BJ (cell line): ENCODE data around the gene WDR70. TPM values are rescaled to one million over a fixed set of nuclear protein-coding genes. Genes with fewer than 3 reads are reported as not detected.
"Not testable (repeated sequence)": the region's sequence is repeated elsewhere in the genome, so short reads cannot be mapped to it uniquely, and the experiment has no call there.

Source experiments
- CTCF ChIA-PET: fragments of 350-600 bp; formaldehyde crosslinking; extraction: SDS; loops from one replicate; lab custom pipeline; 2021; ENCODE audit warnings: antibody characterized with exemption, inconsistent platforms; lab: Yijun Ruan, JAX
- POLR2A ChIA-PET: fragments of 300-600 bp; sonication (Branson Sonifier 250); formaldehyde crosslinking; extraction: SDS; loops from one replicate; lab custom pipeline; 2021; ENCODE audit warnings: antibody characterized with exemption; lab: Charles Lee
- DNase-seq: peaks from one replicate; pipeline ENCODE4 v3.0.0-alpha.2; 2011; ENCODE audit warnings: low read depth
- H3K27me3 ChIP-seq: 2 replicates; pipeline ENCODE4 v1.6.0; 2011; ENCODE audit warnings: low read length; ENCODE audit not compliant: control insufficient read depth, insufficient read depth
- H3K36me3 ChIP-seq: 2 replicates; pipeline ENCODE4 v1.5.1; 2011; ENCODE audit warnings: low read length; ENCODE audit not compliant: control insufficient read depth, insufficient read depth
- H3K4me3 ChIP-seq: 2 replicates; pipeline ENCODE4 v1.5.1; 2011; ENCODE audit warnings: low read depth, mild to moderate bottlenecking, control low read depth, low read length
- polyA plus RNA-seq: library from polyadenylated mRNA; depleted of rRNA; stranded (reverse); fragments of >200 nt; gene quantifications from 2 replicates; pipeline ENCODE4 v1.2.3, GENCODE V29; 2011
- TF ChIP-seq, protein P1 (sequence below): IDR thresholded peaks from 2 replicates; pipeline ENCODE4 v1.5.1; 2011; ENCODE audit warnings: low read depth, mild to moderate bottlenecking, control low read depth, inconsistent platforms, low read length, moderate library complexity; ENCODE audit not compliant: insufficient read depth

The WDR70 gene
- polyA plus RNA-seq, 1 experiment = 14.0 TPM

DNA sequence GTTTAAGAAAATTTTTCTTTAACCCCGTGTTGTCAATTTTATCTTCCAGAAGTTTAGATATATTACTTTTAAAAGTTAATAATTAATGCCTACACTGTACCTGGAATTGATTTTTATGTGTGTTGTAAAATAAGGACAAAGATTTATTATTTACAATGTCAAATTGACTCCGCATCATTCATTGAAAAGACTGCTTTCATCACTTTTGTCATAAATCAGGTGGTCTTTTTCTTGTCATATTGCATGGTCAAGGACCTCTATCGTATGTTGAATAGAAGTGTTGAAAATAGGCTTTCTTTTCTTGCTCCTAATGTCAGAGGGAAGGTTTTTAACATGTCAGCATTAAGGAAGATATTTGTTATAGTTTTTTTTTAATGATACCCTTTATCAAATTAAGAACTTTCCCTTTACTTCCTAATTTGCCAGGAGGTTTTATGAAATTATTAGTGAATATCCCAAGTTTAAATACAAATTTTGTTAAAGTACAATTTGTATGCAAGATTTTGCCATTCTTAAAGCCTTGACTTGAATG is 92.6 kb downstream of the WDR70 start:
- Histone ChIP-seq H3K4me3 (no peak overlapping the region), H3K36me3 (no peaks in the 10 kb centered on the region), H3K27me3 (no peaks in the 10 kb centered on the region)
- ChIA-PET CTCF (no interaction called here), POLR2A (no interaction called here)
- TF ChIP-seq, protein P1, sequence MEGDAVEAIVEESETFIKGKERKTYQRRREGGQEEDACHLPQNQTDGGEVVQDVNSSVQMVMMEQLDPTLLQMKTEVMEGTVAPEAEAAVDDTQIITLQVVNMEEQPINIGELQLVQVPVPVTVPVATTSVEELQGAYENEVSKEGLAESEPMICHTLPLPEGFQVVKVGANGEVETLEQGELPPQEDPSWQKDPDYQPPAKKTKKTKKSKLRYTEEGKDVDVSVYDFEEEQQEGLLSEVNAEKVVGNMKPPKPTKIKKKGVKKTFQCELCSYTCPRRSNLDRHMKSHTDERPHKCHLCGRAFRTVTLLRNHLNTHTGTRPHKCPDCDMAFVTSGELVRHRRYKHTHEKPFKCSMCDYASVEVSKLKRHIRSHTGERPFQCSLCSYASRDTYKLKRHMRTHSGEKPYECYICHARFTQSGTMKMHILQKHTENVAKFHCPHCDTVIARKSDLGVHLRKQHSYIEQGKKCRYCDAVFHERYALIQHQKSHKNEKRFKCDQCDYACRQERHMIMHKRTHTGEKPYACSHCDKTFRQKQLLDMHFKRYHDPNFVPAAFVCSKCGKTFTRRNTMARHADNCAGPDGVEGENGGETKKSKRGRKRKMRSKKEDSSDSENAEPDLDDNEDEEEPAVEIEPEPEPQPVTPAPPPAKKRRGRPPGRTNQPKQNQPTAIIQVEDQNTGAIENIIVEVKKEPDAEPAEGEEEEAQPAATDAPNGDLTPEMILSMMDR = no peak
- no peak for DNase-seq

DNA sequence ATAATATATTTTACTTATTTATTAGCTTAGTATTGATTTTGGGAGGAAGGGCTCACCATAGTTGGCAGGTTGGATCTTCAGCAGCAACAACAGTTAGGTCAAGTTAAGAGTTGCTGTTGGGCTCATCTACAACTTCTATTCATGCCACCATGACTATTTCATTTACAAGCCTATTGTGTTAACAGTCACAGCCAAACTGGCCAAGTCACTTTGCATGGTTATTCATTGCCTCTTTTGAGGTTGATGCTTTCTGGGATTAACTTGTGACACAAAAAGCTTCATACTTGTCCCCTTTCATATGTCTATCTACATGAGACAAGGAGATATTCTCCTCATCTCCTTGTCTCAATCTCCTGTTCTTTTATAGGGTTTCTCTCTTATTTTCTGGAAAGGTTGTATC is 98.3 kb downstream of the WDR70 start:
- POLR2A ChIA-PET = no interaction called here
- Histone ChIP-seq H3K36me3 (peaks cover 2% of the 10 kb centered on the region; the same call in 1 of the 2 replicates), H3K27me3 (no peaks in the 10 kb centered on the region), H3K4me3 (no peak overlapping the region)
- no peak for DNase-seq
- CTCF ChIA-PET = interaction anchor here (0.5 kb wide), 1 partner anchor 37 kb away, joined by 3 read pairs; no protein-coding TSS in a partner anchor
- TF ChIP-seq, protein P1 = no peak

DNA sequence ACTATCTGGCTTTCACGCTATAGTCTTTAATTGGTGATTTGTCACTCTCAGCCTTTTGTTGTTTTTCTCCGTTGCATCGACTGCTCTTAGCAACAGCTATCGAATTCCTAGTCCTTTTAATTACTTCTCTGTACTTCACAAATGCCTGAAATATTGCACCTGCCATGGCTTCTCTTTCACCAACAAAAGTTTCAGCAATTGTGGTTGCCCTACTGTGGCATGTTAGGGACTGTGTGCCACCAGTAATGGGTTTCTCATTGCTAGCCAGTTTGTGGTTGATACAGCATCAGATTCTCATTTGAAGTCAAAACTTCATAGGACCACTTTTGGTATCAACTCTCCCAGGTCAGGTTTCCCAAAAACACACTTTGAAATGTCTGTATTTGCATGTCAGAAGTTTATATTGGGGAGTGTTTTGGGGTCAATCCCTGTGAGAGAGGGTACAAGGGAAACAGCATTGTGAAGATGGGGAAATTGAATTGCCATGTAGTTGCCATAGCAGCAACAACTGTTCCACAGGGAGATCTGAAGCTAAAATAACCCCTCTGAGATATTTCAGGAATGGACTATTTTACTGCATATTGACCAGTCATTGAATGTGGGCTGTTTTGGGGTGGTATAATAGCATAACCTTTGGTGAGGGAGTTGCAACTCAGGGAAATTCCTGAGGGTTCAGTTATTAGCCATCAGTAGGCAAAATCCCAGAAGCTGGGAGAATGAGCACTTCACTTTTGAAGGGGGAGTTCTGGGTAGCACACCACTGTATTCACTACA is 99.2 kb downstream of the WDR70 start:
- Histone ChIP-seq H3K36me3 (peaks cover 2% of the 10 kb centered on the region; the same call in 1 of the 2 replicates), H3K27me3 (no peaks in the 10 kb centered on the region), H3K4me3 (no peak overlapping the region)
- ChIA-PET POLR2A (no interaction called here), CTCF (no interaction called here)
- TF ChIP-seq, protein P1 = no peak
- no peak for DNase-seq

DNA sequence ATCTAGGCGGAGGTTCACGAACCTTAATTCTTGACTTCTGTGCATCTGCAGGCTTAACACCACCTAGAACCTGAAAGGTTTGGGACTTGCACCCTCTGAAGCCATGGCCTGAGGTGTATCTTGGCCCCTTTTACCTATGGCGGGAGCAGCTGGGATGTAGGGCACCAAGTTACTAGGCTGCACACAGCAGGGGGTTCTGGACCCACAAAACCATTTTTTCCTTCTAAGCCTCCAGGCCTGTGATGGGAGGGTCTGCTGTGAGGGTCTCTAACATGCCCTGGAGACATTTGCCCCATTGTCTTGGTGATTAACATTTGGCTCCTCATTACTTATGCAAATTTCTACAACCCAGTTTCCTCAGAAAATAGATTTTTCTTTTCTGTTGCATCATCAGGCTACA is 102.3 kb downstream of the WDR70 start:
- H3K4me3 ChIP-seq, DNase-seq, H3K27me3 ChIP-seq, CTCF ChIA-PET, H3K36me3 ChIP-seq, POLR2A ChIA-PET: not testable (repeated sequence)

DNA sequence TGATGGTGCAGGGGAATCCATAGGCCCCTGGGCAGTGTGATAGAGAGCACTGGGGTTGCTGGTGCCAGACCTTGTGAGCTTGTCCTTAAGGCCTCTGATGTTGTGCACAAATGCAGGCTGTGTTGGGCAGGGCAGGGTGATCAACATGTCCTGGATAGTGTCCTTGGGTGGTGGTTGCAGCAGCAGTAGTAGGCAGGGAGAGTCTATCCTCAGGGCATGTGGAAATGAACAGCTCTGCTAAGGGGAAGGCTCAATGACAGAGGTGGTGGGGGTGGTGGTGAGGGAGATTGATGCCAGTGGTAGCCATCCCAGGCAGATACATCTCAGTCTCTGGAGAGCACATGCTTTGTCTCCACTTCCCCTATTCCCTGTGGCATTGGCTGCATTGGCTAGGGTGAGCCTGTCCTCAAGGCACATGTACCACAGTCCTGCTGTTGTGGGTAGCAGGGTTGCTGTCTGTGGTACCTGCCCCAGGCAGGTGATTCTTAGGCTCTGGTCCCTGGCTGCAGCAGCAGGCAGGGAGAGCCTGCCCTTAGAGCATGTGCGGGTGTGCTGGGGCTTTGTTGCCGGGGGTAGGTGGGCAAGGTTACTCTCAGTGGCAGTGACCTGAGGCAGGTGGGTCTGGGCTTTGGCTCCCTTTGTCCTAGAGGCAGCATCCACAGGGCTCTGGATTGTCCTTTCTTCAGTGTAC is 111.1 kb downstream of the WDR70 start:
- H3K36me3 ChIP-seq = no peaks in the 10 kb centered on the region; the same call in 1 of the 2 replicates
- no peak for DNase-seq
- CTCF ChIA-PET = no interaction called here
- no peak overlapping the region for H3K4me3 ChIP-seq
- POLR2A ChIA-PET = no interaction called here
- TF ChIP-seq, protein P1 = no peak
- H3K27me3 ChIP-seq = no peaks in the 10 kb centered on the region
